Renal pelvis (tissue), 3 donors: ENCODE results near the gene DPPA5. TPM values are rescaled to one million over a fixed set of nuclear protein-coding genes. Genes with fewer than 3 reads are reported as not detected.

ENCODE experiments used
- polyA plus RNA-seq, 3 donors: library from polyadenylated mRNA; unstranded; fragments of 120-200 nt; gene quantifications; one replicate each; pipeline ENCODE4 v1.2.1, GENCODE V29; 2013; ENCODE audit not compliant: insufficient read length in 3 of 3

The DPPA5 gene
- polyA plus RNA-seq, 3 donors: not detected

Other genes starting within 250 kb of the DPPA5 start
- under 1 TPM in 2 of 3 donors, not detected in 1; 0.27 to 0.79 TPM for gene KHDC1L, start 128.8 kb downstream of the DPPA5 start, polyA plus RNA-seq
- 10 to 100 TPM in 2 of 3 donors, 1 to 10 TPM in 1; 8.5 to 11.0 (median 10.8) TPM for gene KHDC1, start 91.1 kb downstream of the DPPA5 start, polyA plus RNA-seq
- gene KHDC3L, start 8.4 kb upstream of the DPPA5 start, polyA plus RNA-seq: under 1 TPM in 1 of 3 donors, not detected in 2; 0.09 TPM
- gene OOEP, start 15.6 kb upstream of the DPPA5 start, polyA plus RNA-seq: under 1 TPM in 2 of 3 donors, not detected in 1; 0.16 to 0.79 TPM
- under 1 TPM; 0.21 to 0.92 (median 0.67) TPM for gene DDX43, start 40.6 kb upstream of the DPPA5 start, polyA plus RNA-seq
- gene CGAS, start 98.0 kb upstream of the DPPA5 start, polyA plus RNA-seq: 1 to 10 TPM; 2.5 to 3.8 (median 3.1) TPM
- 10 to 100 TPM; 26.1 to 33.2 (median 31.1) TPM for gene MTO1, start 107.5 kb upstream of the DPPA5 start, polyA plus RNA-seq
- over 10,000 TPM; 18,033 to 19,623 (median 18,240) TPM for gene EEF1A1, start 166.8 kb upstream of the DPPA5 start, polyA plus RNA-seq